Measurements from ENCODE around the gene MIDN. TPM values are rescaled to one million over a fixed set of nuclear protein-coding genes. Genes with fewer than 3 reads are reported as not detected.

The MIDN gene
- polyA plus RNA-seq, 2 of the 4 experiments (the other 2 are of a cell fraction) = 9.1 to 31.4 TPM

DNA sequence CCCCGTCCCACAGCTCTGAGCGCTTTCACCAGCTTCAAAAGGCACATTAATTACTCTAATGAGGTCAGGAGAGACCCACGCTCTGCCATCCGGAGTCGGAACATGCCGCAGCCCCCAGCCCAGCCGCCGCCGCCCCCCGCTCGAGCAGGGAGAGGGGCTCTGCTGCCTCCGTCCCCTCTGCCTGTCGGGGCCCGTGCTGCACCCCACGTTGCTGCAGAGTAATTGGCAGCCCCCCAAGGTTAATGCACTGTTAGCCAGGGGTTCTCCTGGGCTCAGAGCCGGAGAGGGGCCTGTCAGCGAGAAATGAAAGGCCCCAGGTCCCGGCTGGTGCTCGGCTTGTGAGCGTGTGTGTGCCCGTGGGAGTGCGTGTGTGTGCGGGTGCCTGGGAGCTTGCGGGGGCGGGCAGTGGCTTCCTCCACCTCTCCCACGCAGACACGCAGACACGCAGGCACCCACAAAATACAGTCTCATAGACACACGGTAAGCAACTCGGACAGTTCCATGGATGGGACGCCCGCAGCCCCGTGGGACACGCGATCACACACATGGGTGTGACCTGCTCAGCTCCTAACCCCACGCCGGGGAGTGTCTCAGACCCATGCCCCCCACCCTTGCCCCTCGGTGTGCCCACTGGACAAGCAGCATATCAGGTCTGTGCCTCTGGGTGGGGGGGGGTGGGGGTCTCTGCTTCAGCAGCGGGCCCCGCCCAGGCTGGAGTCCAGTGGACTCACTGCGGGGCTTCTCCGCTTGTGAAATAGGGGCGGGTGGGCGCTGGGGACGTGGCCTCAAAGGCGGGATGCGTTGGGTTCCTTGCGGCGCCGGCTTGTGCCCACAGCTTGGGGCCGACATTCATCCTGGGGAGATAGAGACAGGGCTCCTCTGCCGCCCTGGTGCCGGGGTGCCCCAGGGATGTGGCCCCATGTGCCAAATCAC is 32.5 kb downstream of the MIDN start:
- Histone ChIP-seq H3K4me1 (peaks cover 19% of the 10 kb centered on the region; the same call in 2 of the 3 replicates), H3K4me2 (no peak overlapping the region), H3K27ac (no peak overlapping the region), H3K4me3 (no peak overlapping the region), H3K9me3 (no peaks in the 10 kb centered on the region)
- FAIRE-seq (no peak), DNase-seq (ENCODE audit: low read depth in 1 of 2, low spot score in 1 of 2) (no peak), ATAC-seq (no peak)
- POLR2A ChIA-PET = no interaction called here
- TF ChIP-seq, protein P1, sequence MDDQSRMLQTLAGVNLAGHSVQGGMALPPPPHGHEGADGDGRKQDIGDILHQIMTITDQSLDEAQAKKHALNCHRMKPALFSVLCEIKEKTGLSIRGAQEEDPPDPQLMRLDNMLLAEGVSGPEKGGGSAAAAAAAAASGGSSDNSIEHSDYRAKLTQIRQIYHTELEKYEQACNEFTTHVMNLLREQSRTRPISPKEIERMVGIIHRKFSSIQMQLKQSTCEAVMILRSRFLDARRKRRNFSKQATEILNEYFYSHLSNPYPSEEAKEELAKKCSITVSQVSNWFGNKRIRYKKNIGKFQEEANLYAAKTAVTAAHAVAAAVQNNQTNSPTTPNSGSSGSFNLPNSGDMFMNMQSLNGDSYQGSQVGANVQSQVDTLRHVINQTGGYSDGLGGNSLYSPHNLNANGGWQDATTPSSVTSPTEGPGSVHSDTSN (IDR thresholded peaks at IDR 0.05) = no peak
- no peak for TF ChIP-seq HDAC2 (IDR thresholded peaks at IDR 0.05)
- TF ChIP-seq NFE2L2 (conservative IDR thresholded peaks at IDR 0.05; ENCODE audit: low read length) = no peak
- TF ChIP-seq, protein P2, sequence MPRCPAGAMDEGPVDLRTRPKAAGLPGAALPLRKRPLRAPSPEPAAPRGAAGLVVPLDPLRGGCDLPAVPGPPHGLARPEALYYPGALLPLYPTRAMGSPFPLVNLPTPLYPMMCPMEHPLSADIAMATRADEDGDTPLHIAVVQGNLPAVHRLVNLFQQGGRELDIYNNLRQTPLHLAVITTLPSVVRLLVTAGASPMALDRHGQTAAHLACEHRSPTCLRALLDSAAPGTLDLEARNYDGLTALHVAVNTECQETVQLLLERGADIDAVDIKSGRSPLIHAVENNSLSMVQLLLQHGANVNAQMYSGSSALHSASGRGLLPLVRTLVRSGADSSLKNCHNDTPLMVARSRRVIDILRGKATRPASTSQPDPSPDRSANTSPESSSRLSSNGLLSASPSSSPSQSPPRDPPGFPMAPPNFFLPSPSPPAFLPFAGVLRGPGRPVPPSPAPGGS (IDR thresholded peaks at IDR 0.05) = no peak
- TF ChIP-seq JUN (IDR thresholded peaks at IDR 0.05) = no peak
- no peak for TF ChIP-seq RFX5 (IDR thresholded peaks at IDR 0.05)
- TF ChIP-seq HOXA7 (CRISPR knock-in tag; IDR thresholded peaks at IDR 0.05) = no peak
- TF ChIP-seq RARB (CRISPR knock-in tag; IDR thresholded peaks at IDR 0.05) = no peak
- no peak for TF ChIP-seq KDM5A (IDR thresholded peaks at IDR 0.05)
- no peak for TF ChIP-seq TP53 (CRISPR knock-in tag; IDR thresholded peaks at IDR 0.05)
- TF ChIP-seq MYC (IDR thresholded peaks at IDR 0.05; ENCODE audit: borderline replicate concordance, low read length) = no peak
- TF ChIP-seq, protein P3, sequence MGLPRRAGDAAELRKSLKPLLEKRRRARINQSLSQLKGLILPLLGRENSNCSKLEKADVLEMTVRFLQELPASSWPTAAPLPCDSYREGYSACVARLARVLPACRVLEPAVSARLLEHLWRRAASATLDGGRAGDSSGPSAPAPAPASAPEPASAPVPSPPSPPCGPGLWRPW (IDR thresholded peaks at IDR 0.05) = no peak
- no peak for TF ChIP-seq FOSL2 (IDR thresholded peaks at IDR 0.05)
- no peak for TF ChIP-seq FOSL2 (CRISPR knock-in tag; IDR thresholded peaks at IDR 0.05)
- TF ChIP-seq POLR2A (IDR thresholded peaks at IDR 0.05; ENCODE audit: low read length) = no peak
- no peak for TF ChIP-seq PHF8 (IDR thresholded peaks at IDR 0.05; ENCODE audit: borderline replicate concordance, low read depth)
- TF ChIP-seq EHF (CRISPR knock-in tag; IDR thresholded peaks at IDR 0.05) = no peak
- no peak for TF ChIP-seq CEBPB (IDR thresholded peaks at IDR 0.05)
- TF ChIP-seq, protein P4, sequence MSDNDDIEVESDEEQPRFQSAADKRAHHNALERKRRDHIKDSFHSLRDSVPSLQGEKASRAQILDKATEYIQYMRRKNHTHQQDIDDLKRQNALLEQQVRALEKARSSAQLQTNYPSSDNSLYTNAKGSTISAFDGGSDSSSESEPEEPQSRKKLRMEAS (IDR thresholded peaks at IDR 0.05) = no peak
- CTCF ChIA-PET = interaction anchor here (1.1 to 4.0 kb wide), 12 partner anchors 10 to 151 kb away, joined by 3 to 37 read pairs (median 5); no protein-coding TSS in a partner anchor
- 97% methylated on average over 24 of the region's 53 CpGs for WGBS (ENCODE audit: missing lambda C conversion rate)

DNA sequence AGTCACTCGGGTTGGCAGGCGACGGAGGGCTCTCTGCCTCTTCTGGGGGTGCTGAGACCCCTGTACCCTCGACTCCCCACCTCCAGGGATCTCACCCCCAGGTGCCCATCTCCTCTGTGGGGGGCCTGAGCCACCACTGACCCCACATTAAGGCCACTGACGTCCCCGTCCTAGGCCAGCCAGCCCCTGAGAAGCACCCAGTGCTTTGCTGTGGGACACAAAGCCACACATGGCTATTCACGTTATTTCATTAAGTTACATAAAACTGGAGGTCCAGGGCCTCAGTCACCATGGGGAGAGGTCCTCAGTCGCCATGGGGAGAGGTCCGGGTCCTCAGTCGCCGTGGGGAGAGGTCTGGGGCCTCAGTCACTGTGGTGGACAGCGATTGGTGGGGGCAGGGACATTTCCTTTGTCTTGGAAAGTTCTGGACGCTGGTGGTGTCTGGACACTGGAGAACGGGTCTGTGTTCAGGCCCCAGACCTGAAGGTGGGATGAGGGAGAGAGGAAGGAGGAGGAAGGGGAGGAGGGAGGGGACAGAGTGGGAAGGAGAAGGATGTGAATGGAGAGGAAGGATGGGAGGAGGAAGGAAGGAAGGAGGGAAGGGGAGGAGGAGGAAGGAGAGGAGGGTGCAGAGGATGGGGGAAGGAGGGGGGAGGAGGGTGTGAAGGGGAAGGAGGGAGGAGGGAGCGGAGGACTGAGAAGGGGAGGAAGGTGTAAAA is 33.3 kb downstream of the MIDN start:
- FAIRE-seq = no peak
- no peaks in the 10 kb centered on the region for H3K9me3 ChIP-seq
- no peak for ATAC-seq
- peaks cover 14% of the 10 kb centered on the region; the same call in 2 of the 3 replicates for H3K4me1 ChIP-seq
- ChIA-PET POLR2A (no interaction called here), CTCF (interaction anchor here (1.0 kb wide), 1 partner anchor 37 kb away, joined by 3 read pairs; no protein-coding TSS in a partner anchor)
- no peak for DNase-seq (ENCODE audit: low read depth in 1 of 2, low spot score in 1 of 2)
- 76% methylated on average over 11 of the region's 15 CpGs for WGBS (ENCODE audit: missing lambda C conversion rate)
- no peak overlapping the region for H3K4me3 ChIP-seq
- TF ChIP-seq TP53 (CRISPR knock-in tag; IDR thresholded peaks at IDR 0.05) (no peak), MYC (IDR thresholded peaks at IDR 0.05; ENCODE audit: borderline replicate concordance, low read length) (no peak), CBX2 (IDR thresholded peaks at IDR 0.05; ENCODE audit: borderline replicate concordance, low read depth) (no peak), HDAC2 (IDR thresholded peaks at IDR 0.05) (no peak)
- TF ChIP-seq, protein P5, sequence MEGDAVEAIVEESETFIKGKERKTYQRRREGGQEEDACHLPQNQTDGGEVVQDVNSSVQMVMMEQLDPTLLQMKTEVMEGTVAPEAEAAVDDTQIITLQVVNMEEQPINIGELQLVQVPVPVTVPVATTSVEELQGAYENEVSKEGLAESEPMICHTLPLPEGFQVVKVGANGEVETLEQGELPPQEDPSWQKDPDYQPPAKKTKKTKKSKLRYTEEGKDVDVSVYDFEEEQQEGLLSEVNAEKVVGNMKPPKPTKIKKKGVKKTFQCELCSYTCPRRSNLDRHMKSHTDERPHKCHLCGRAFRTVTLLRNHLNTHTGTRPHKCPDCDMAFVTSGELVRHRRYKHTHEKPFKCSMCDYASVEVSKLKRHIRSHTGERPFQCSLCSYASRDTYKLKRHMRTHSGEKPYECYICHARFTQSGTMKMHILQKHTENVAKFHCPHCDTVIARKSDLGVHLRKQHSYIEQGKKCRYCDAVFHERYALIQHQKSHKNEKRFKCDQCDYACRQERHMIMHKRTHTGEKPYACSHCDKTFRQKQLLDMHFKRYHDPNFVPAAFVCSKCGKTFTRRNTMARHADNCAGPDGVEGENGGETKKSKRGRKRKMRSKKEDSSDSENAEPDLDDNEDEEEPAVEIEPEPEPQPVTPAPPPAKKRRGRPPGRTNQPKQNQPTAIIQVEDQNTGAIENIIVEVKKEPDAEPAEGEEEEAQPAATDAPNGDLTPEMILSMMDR (IDR thresholded peaks at IDR 0.05) = no peak
- no peak overlapping the region for H3K4me2 ChIP-seq
- no peak overlapping the region for H3K27ac ChIP-seq

Measured in A549 (cell line).